Measurements from ENCODE around the gene TMEM184B. TPM values are rescaled to one million over a fixed set of nuclear protein-coding genes. Genes with fewer than 3 reads are reported as not detected.
"Not testable (repeated sequence)": the region's sequence is repeated elsewhere in the genome, so short reads cannot be mapped to it uniquely, and the experiment has no call there.

TMEM184B gene
- polyA plus RNA-seq, 2 of the 4 experiments (the other 2 are of a cell fraction), result 22.2 to 36.8 TPM

DNA sequence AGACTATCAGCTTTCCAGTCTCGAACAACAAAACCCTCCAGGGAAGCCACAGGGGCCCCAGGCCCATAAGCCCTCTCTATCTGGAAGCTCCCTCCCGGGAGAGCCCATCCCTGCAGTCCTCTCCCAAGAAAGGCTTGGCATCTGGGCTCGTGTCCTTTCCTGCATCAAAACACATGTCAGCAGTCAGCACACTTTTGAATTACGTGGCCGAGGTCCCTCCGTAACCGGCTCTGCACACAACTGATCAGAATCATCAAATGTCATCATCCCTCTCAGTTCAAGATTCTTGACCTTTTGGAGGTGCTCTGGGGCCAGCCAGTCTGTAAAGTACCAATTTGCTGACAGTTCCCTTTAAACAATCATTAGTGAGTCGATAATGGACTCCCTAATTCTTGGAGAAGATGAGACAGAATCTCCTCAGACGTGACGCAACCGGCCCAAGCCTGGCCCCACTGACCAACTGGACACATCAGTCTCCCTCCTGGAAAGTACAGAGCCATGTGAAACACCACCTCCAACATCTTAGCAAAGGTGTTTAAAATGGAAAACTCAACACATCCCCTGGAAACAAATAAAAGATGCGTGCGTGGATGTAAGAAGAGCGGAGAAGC is 37.5 kb downstream of the TMEM184B start:
- DNase-seq (ENCODE audit: low read depth in 1 of 2, low spot score in 1 of 2) (no peak), FAIRE-seq (no peak), ATAC-seq (no peak)
- Histone ChIP-seq H3K4me3 (no peak overlapping the region), H3K27ac (no peak overlapping the region), H3K9me3 (no peaks in the 10 kb centered on the region), H3K4me2 (no peak overlapping the region), H3K4me1 (peaks cover 28% of the 10 kb centered on the region)
- POLR2A ChIA-PET, result no interaction called here
- CTCF ChIA-PET, result interaction anchor here (0.6 to 0.8 kb wide), 2 partner anchors 115 to 120 kb away, joined by 3 read pairs; no protein-coding TSS in a partner anchor
- TF ChIP-seq SMC3 (IDR thresholded peaks at IDR 0.05), result no peak
- WGBS (ENCODE audit: missing lambda C conversion rate), result 94% methylated on average over 14 of the region's 14 CpGs

- H3K27ac ChIP-seq; POLR2A ChIA-PET; H3K4me3 ChIP-seq; ATAC-seq; DNase-seq (ENCODE audit: low read depth in 1 of 2, low spot score in 1 of 2); CTCF ChIA-PET; H3K9me3 ChIP-seq; H3K4me2 ChIP-seq; FAIRE-seq: not testable (repeated sequence)
- WGBS (ENCODE audit: missing lambda C conversion rate), result 80% methylated on average over 3 of the region's 10 CpGs
- peaks cover 25% of the 10 kb centered on the region for H3K4me1 ChIP-seq
Measured at GRCh38 chr22:38233856-38234255, 39.0 kb downstream of the TMEM184B start.

DNA sequence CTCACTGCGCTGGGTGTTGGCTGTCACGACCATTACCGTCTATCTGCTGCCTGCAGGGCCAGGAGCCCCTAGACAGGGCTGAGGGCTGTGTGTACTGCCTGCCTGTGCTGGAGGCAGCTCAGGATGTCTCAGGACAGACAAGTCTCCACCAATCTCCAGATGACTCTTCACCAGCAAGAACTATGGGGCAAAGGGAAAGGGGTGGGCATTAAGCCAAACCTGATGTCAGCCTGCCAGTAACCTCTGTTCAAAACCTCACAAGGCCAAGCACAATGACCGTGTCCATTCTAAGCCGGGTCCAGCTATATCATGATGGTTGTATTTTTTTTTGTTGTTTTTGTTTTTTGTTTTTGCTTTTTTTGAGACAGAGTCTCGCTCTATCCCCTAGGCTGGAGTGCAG is 39.4 kb downstream of the TMEM184B start:
- 0 out of 6 replicates have a peak overlapping the region, but pooled peaks of 1 of the 2 experiments have one; percentile 26 for H3K27ac ChIP-seq
- H3K9me3 ChIP-seq, result no peaks in the 10 kb centered on the region
- no peak for ATAC-seq
- H3K4me3 ChIP-seq, result no peak overlapping the region
- DNase-seq (ENCODE audit: low read depth in 1 of 2, low spot score in 1 of 2), result no peak
- no peak for FAIRE-seq
- ChIA-PET CTCF (no interaction called here), POLR2A (interaction anchor here (0.8 kb wide), 1 partner anchor 32 kb away, joined by 3 read pairs; the partner anchor contains the start of gene MAFF)
- H3K4me2 ChIP-seq, result no peak overlapping the region
- no peak for TF ChIP-seq SREBF2 (IDR thresholded peaks at IDR 0.05)
- TF ChIP-seq FOSB (CRISPR knock-in tag; IDR thresholded peaks at IDR 0.05), result no peak
- TF ChIP-seq HOXB13 (CRISPR knock-in tag; IDR thresholded peaks at IDR 0.05; ENCODE audit: low read depth), result no peak
- TF ChIP-seq, protein P1, sequence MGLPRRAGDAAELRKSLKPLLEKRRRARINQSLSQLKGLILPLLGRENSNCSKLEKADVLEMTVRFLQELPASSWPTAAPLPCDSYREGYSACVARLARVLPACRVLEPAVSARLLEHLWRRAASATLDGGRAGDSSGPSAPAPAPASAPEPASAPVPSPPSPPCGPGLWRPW (IDR thresholded peaks at IDR 0.05), result no peak
- TF ChIP-seq KDM1A (IDR thresholded peaks at IDR 0.05; ENCODE audit: low read depth), result no peak
- no peak for TF ChIP-seq RNF2 (IDR thresholded peaks at IDR 0.05; ENCODE audit: borderline replicate concordance, low read depth)
- no peak for TF ChIP-seq FOSL2 (IDR thresholded peaks at IDR 0.05)
- TF ChIP-seq FOSL2 (CRISPR knock-in tag; IDR thresholded peaks at IDR 0.05), result no peak
- TF ChIP-seq CBX2 (IDR thresholded peaks at IDR 0.05; ENCODE audit: borderline replicate concordance, low read depth), result no peak
- TF ChIP-seq ESRRA (IDR thresholded peaks at IDR 0.05; ENCODE audit: borderline replicate concordance, low read length), result no peak
- TF ChIP-seq MAFK (IDR thresholded peaks at IDR 0.05; ENCODE audit: partially characterized antibody), result no peak
- 89% methylated on average over 3 of the region's 6 CpGs for WGBS (ENCODE audit: missing lambda C conversion rate)
- H3K4me1 ChIP-seq, result peaks cover 25% of the 10 kb centered on the region

GRCh38 chr22:38232196-38232595 is 40.6 kb downstream of the TMEM184B start:
- ChIA-PET POLR2A (no interaction called here), CTCF (no interaction called here)
- 93% methylated on average over 7 of the region's 8 CpGs for WGBS (ENCODE audit: missing lambda C conversion rate)
- Histone ChIP-seq H3K4me3 (no peak overlapping the region), H3K9me3 (no peaks in the 10 kb centered on the region), H3K27ac (no peak overlapping the region), H3K4me1 (peaks cover 35% of the 10 kb centered on the region), H3K4me2 (no peak overlapping the region)
- DNase-seq (ENCODE audit: low read depth in 1 of 2, low spot score in 1 of 2) (no peak), FAIRE-seq (no peak), ATAC-seq (no peak)
- TF ChIP-seq, protein P2, sequence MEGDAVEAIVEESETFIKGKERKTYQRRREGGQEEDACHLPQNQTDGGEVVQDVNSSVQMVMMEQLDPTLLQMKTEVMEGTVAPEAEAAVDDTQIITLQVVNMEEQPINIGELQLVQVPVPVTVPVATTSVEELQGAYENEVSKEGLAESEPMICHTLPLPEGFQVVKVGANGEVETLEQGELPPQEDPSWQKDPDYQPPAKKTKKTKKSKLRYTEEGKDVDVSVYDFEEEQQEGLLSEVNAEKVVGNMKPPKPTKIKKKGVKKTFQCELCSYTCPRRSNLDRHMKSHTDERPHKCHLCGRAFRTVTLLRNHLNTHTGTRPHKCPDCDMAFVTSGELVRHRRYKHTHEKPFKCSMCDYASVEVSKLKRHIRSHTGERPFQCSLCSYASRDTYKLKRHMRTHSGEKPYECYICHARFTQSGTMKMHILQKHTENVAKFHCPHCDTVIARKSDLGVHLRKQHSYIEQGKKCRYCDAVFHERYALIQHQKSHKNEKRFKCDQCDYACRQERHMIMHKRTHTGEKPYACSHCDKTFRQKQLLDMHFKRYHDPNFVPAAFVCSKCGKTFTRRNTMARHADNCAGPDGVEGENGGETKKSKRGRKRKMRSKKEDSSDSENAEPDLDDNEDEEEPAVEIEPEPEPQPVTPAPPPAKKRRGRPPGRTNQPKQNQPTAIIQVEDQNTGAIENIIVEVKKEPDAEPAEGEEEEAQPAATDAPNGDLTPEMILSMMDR (IDR thresholded peaks at IDR 0.05), result no peak
- no peak for TF ChIP-seq RAD21 (conservative IDR thresholded peaks at IDR 0.05 in 1 of 2, IDR thresholded peaks at IDR 0.05 in 1 of 2)
- no peak for TF ChIP-seq HEYL (CRISPR knock-in tag; IDR thresholded peaks at IDR 0.05)
- TF ChIP-seq KDM5A (IDR thresholded peaks at IDR 0.05), result no peak
- TF ChIP-seq RFX5 (IDR thresholded peaks at IDR 0.05), result no peak
- TF ChIP-seq MAZ (IDR thresholded peaks at IDR 0.05; ENCODE audit: borderline replicate concordance, low read depth, low read length), result no peak
- TF ChIP-seq FOXS1 (CRISPR knock-in tag; IDR thresholded peaks at IDR 0.05), result no peak
- TF ChIP-seq EP300 (IDR thresholded peaks at IDR 0.05), result no peak
- no peak for TF ChIP-seq MAFK (IDR thresholded peaks at IDR 0.05; ENCODE audit: partially characterized antibody)
